Glomerular endothelial cell (primary cell): Measurements from ENCODE around the gene MYCBPAP. TPM values are rescaled to one million over a fixed set of nuclear protein-coding genes. Genes with fewer than 3 reads are reported as not detected.

Source experiments
- DNase-seq: peaks from one replicate; pipeline ENCODE4 v3.0.0-alpha.2; 2011; ENCODE audit warnings: low read depth, low spot score; ENCODE audit errors: extremely low read depth
- total RNA-seq: library from RNA; depleted of rRNA; stranded (reverse); fragments of >200 nt; gene quantifications from 2 replicates; pipeline ENCODE4 v1.2.3, GENCODE V29; 2015

Gene MYCBPAP
- total RNA-seq, 1 donor from 2014 or later, result 0.23 TPM

DNA sequence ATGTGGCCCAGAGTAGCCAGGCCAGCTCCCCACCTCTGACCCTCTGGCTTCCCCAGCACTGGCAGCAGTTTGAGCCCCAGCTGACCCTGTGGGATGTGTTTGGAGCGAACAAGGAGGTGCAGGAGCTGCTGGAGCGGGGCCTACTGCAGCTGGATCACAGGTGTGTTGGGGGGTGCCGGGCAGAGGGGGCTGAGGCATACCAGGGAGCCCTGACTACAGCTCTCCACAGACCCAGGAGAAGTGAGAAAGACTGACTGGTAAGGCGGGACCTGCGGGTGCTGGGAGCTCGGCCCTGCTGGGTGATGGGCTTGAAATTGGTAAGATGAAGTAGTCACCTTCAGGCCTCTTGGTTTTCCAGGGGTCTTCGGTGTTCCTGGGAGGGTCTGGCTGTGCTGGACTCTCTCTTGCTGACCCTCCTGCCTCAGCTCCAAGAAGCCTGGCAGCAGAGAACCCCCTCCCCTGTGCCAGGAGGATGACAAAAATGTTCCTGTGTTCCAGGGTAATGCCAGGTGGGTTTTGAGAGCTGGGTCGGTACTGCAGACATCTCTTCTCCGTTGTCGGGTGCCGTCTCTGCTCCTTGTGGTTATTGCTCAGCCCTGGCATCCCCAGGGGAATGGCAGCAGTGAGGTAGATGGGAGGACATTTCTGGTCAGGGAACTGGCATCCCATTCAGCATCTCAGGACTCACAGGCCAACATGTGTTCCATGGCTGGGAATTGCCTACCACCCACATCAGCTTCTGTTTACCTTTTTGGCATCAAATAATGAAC lies 23.7 kb upstream of the MYCBPAP start:
- DNase-seq, result no peak

DNA sequence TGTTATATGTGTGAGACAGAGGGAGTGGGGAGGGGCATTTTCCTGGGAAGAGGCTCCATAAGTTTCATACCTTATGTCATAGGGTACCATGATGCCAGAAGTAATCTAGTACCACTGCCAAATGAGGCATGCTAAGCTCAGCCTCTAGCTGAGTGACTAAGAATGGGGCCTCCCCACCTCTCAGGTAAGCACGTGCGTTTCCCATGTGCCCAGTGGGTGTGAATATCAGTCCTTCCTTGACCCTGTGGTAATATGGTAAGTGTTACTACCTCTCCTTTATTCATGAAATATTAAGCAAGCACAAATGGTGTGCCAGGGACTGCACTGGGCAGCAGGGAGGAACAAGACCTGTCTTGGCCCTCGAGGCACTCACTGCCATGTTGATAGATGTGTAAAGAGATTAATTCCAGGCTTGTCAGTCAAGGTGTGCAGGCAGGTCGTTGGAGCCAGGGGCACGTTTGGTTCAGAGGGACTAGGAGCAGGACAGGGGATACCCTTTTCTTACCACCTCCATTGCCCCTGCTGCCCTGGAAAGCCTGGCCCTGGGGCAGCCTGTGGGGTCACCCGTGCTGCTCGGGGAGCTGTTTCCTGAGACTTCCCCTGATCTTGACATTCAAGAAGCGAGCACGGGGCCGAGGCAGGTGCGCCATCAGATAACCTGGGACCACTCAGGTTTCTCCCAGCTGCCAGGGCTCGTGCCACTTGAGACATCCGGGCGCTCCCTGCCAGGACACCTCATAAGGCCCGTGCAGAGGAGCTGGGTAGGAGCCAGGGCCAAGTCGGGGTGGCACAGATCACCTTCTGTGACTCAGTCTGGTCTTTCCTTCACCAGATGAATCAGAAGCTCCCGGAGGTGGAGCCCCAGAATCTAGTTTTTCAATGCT lies 20.8 kb upstream of the MYCBPAP start:
- no peak for DNase-seq

DNA sequence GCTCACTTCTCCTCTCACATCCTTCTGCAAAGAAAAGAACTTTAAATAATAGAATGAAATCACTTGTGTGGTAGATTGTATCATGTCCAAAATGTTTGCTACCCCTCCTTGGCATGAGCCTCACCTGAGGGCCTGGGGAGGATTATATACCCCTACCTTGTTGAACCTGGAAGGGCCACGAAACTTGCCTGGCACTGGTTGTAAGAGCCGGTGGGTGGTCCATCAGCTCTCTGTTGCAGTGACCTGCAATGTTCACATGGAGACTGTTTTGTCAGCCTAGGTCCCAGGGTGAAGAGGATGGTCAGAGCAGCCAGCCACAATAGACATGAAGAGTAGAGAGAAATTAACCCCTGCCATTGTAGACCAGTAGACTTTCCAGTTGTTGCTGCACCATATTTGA lies 19.4 kb upstream of the MYCBPAP start:
- no peak for DNase-seq

DNA sequence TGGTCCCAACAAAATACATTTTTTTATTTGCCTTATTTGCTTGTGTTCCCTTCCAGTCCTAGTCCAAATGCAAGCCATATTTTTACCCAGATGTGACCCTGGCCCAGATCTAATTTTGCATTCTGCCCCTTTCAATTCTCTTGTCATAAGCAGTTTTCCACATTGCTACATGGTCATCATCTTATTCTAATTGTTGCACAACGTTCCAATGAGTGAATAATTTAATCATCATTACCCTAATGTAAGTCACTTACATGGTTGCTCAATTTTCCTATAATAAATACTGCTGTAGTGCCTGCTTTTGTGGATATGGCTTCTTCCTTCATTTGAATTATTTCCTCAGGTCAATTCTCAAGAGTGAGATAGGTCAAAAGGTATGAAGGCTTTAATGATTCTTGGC lies 16.7 kb upstream of the MYCBPAP start:
- no peak for DNase-seq

DNA sequence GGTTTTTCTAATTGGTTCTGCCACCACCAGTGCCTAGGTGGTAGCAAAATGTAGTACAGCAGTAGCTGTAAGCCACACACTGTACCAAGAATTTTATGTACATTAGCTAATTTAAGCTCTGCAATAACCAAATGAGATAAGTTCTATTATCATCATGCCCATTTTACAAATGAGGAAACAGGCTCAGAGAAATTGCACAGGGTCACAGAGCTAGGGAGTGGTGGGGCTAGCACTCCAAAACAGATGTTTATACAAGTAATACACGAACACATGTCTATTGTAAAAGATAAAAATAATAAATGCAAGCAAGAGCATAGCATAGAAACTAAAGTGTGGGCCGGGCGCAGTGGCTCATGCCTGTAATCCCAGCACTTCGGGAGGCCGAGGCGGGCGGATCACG lies 16.0 kb upstream of the MYCBPAP start:
- DNase-seq, result no peak

DNA sequence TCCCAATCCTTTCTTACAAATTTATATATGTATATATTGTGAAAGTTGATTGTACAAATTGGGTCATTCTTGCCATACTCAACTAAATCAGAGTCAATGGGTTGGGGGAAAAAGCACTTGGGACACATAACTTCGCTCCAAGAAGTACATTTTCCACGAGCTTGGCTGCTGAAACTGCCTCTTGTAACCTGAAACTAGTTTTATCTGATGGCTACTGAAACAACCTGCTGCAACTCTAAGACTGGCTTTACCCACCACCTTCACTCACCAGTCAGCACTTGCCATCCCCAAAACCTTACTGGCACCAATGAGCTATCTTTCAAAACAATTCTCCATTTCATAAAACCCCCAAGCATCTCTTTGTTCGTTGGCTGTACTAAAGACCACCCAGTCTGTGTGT lies 14.5 kb upstream of the MYCBPAP start:
- no peak for DNase-seq

DNA sequence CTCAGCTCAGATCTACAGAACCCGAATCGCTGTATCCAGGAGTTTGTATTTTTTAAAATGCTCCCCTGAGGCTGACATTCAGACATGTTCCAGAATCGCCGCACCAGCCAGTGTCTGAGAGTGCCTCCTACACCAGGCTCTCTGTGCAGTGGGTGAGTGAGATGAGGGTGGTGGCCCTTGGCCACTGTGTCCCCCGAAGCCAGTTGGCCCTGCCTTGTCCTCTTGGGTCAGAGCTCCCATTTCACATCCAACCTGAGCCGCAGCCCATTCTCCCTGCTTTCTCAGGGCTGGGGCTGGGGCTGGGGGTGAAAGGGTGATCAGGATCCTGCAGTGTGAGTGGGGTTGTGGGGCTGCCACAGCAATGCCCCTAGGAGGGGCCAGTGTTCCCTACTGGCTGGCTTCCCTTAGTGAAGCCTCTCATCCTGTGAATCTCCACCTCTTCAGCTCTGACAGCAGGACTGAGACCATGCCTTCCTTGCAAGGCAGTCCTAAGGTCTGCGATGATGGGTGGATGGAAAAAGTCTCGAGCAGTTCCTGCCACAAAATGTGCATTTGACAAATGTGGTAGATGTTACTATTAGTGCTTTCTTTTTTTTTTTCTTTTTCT lies 12.9 kb upstream of the MYCBPAP start:
- DNase-seq, result no peak

DNA sequence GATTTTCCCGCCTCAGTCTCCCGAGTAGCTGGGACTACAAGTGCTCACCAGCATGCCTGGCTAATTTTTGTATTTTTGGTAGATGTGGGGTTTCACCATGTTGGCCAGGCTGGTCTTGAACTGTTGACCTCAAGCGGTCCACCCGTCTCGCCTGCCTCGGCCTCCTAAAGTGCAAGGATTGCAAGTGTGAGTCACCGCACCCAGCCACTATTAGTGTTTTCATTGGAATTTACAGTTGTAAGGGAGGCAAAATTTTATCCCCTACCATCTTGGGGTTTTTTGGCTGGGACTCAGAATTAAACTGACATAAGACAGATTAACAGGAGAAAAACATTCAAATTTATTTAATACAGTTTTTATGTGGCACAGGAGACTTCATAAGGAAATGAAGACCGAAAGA lies 12.3 kb upstream of the MYCBPAP start:
- no peak for DNase-seq

DNA sequence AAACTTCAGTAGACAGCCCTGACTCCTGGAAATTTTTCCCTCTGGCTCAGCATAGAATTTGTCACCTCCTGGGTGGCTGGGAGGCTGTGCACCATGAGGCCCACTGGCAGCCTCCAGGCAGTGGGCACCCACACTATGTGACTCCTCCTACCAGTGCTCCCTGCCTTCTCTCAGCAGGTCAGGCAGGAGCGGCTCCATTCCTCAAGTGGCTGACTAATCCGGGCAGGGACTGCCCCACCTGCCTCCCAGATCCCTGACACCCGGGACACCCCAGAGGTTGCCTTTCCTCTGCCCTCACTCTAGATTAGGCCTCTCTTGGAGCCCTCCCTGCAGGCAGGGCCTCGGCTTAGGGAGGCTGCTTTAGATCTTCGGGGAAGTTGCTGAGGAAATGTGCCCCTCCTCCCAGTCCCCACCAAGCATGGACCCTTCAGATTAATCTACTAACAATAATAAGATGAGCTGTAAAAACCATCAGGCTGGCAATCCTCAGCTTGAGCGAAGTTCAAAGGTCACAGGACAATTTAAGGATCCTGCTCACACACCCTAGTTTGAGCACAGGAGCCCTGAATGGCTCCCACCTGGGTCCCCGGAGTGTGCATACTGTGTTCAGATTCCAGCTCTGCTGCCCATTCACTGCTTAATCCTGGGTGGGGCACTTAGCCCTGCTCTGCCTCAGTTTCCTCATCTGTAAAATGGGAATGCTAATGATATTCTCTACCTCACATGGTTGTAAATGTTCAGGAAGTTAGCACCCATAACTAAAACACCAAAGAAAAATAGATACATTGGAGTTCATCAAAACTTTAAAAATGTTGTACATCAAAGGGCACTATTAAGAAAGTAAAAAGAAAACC lies 10.0 kb upstream of the MYCBPAP start:
- no peak for DNase-seq

DNA sequence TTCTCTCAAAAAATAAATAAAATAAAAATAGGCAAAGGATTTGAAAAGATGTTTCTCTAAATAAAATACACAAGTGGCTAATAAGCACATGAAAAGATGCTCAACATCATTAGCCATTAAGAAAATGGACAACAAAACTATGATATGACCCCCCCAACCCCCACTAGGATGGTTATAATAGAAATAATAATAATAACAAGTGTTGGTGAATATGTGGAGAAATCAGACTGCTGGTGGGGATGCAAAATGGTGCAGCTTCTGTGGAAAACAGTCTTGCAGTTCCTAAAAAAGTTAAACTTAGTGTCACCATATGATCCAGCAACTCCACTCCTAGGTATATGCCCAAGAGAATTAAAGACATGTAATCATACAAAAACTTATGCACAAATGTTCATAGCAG lies 9.0 kb upstream of the MYCBPAP start:
- DNase-seq, result no peak

DNA sequence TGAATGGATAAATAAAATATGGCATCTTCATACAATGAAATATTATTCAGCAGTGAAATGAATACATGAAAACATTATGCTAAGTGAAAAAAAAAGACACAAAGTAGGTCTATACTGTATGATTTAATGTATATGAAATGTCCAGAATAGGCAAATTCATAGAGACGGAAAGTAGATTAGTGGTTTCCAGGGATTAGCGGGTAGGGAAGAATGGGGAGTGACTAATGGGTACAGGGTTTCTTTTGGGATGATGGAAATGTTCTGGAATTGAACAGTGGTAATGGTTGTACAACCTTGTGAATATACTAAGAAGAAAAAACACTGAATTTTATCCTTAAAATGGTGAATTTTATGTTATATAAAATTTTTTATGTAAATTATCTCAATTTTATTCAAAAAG lies 8.5 kb upstream of the MYCBPAP start:
- no peak for DNase-seq

DNA sequence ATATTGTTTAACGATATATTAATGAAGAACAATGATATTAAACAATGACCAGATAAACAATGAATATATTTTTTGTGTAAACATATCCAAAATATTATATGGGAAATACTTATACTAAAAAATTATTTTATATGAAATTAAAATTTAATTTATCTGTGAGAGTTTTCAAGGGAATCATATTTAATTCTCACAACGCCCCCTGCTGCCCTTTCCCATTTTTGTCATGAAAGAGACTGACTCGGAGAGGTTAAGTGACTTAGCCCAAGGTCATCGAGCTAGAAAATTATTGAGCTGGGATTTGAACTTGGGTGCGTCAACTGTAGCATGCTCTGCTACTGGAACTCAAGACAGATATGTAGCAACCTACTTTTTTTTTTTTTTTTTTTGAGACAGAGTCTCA lies 7.2 kb upstream of the MYCBPAP start:
- no peak for DNase-seq

DNA sequence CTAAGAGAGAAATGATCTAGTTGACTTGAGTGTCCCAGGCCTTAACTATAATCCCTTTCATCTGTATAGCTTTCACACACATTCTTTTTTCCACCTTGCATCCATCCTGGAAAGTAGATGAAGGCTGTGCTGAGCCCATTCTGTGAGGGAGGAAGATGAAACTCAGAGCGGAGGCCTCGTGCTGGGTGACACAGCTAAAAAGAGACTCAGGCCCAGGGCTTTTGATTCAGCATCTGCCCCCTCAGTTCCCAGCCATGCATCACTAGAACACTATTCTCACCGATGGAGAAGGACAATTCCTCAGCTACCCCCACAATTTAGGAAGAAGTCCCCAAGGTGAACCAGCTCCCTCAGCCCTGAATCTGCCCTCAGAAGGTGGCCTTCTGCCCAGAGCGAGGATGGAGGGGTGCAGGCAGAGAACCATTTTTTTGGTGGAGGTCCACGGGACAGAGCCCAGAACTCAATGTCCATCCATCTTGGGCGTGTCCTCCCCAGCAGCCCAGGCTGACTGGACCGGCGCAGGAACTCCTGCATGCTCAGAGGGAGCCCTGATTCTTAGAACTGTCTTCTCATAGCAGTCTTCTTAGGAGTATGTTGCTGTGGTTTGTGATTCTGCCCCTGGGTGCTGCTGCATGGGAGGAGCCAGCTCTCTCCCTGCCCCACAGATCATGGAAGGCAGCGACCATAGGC lies 5.8 kb upstream of the MYCBPAP start:
- no peak for DNase-seq

DNA sequence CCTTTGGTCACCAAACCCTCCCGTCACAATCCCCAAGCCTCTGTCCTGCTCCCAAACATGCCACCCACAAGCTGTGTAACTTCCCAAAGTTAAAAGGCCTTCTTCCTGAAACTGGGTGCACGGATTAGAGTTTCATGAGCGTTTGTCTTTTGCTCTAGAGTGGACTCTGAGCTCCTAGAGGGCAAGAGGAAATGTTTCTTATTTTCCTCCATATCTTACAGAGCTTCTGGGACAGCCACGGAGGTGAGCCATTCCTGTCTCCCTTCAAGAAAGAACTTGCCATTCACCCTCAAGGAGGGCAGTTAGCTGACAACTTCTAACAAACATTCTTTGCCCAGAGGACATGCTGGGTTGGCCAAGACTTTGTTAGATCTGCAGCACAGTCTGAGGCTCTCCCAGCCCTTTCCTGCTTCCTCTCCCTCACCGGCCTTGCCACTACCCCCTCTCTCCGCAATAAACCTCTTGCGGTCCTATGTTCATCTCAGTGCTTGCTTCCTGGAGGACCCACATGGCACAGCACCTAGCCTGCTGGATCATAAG lies 2.6 kb upstream of the MYCBPAP start:
- no peak for DNase-seq

DNA sequence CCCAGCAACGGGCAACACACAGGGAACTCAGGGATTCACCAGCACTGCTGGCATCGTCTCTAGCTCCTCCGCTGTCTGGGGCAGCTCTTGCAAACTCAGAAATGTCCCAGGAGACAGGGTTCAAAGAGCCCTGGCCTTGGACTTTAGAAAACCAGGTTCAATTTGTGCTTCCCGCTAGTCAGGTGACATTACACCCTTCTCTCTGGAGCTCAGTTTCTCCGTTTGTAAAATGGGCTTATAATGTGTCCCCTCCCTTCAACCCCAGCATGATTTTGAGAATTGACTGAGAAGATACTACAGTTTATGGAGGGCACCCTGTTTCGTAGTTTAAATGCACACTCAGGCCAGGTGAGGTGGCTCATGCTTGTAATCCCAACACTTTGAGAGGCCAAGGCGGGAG lies 1.9 kb upstream of the MYCBPAP start:
- DNase-seq, result no peak

DNA sequence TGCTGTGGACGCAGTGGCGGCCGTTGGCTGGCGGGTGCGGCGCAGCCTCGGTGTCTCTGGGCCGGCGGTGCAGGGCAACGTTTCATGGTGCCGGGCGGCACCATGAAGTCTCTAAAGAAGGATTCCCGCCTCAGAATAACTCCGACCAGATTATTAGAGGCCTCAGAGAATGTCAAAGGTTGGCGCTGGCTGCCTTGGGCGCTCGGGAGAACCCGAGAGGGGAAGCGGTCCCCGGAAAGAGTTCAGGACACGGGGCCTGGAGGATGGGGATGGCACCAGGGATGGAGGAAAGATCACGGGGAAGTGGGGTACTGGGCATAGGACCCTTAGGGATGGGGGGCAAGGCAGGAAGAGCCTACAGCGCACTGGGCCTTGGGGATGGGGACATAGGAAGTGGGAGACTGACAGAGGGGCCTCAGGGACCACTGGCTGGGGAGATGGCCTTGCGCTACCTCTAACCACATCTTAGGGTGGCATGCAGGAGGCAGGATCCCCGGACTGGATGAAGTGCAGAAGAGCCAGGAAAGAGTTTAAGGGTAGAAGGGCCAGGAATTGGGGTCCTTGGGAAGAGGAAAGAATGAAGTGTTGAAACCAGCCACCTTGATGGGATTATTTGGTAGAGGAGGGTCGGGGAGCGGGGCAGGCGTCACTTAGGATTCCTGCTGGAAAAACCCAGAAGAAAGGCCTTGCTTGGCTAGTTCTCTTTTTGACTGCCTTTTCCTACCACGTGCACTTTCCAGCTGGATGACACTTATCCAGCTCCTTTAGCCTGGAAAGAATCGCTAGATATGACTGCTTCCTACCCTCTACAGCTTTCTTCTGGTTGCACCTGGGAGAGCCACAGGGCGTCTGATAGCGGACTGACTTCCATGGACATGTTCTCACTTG lies 578 bp downstream of the MYCBPAP start:
- DNase-seq, result no peak

DNA sequence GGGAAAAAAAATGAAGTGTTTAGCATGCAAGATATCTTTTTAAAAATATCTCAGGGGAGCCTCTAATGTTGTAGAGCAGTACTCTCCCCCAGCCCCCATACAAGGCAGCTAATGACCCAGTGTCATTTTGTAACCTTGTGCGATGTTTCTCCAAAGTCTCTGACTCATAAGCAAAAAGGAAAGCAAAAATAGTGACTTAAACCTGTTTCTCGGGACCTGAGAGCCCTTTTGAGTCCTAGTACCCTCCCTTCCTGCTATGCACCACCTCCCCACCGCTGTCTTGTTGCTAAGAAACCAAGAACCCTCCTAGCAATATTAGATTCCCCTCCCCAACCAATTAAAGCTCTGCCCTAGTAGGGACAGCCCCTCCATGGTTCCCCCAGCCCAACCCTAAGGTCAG lies 2.8 kb downstream of the MYCBPAP start:
- DNase-seq, result no peak

DNA sequence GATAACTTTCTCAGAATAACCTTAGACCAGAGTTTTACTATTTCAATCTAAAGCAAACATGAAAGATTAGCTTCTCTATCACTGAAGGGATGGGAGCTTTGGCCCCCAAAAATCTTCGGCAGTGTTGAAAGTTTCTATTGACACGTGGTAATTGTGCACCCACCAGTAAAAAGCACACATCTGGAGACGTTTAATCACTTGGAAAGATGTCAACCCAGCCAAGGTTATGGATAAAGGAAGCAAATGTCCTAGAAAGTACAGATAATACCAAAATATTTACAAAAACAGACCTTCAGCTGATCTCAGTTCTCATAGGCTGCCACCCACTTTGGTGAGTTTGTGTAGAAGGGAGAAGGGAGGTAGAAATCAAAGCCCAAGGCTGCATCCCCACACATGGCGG lies 5.3 kb downstream of the MYCBPAP start:
- no peak for DNase-seq

DNA sequence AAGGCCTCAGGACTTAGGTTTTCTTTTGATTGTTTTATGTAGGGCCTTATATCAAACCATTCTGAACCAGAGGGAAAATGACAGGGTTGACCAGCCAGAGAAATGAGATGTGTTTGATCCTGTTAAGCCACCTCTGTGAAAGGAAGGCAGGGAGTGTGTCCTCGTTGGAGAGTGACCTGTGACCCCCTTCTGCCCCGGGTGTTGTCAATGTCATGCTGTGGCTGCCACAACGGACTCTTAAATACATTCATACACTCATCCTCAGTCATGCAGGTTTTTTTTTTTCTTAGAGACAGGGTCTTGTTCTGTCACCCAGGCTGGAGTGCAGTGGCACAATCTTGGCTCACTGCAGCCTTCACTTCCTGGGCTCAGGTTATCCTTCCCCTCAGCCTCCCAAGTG lies 6.1 kb downstream of the MYCBPAP start:
- DNase-seq, result no peak
